HepG2 (cell line): ENCODE measurements around the gene WNK2. TPM values are rescaled to one million over a fixed set of nuclear protein-coding genes. Genes with fewer than 3 reads are reported as not detected.
A peak's percentile ranks its signal among the peaks of the same experiment; 100 is the strongest.

Experiments
- ATRX ChIP-seq: sonication (generic); formaldehyde crosslinking; IDR thresholded peaks from 2 replicates; pipeline ENCODE4 v1.4.0; 2020; ENCODE audit warnings: missing genetic modification reagents, borderline replicate concordance
- MAFG ChIP-seq: sonication (generic); formaldehyde crosslinking; IDR thresholded peaks from 2 replicates; pipeline ENCODE4 v1.5.1; 2020; ENCODE audit warnings: mild to moderate bottlenecking, missing genetic modification reagents
- MBD4 ChIP-seq: IDR thresholded peaks from 2 replicates; pipeline ENCODE4 v1.6.1; 2012; ENCODE audit warnings: low read length, inconsistent platforms, borderline replicate concordance
- RARG ChIP-seq: sonication (generic); formaldehyde crosslinking; IDR thresholded peaks from 2 replicates; pipeline ENCODE4 v1.4.0; 2020; ENCODE audit warnings: low read depth, mild to moderate bottlenecking, missing genetic modification reagents
- RERE ChIP-seq: IDR thresholded peaks from 2 replicates; pipeline ENCODE4 v1.6.1; 2016; ENCODE audit warnings: low read depth, missing genetic modification reagents, missing compliant biosample characterization
- THAP8 ChIP-seq: sonication (generic); formaldehyde crosslinking; IDR thresholded peaks from 2 replicates; pipeline ENCODE4 v1.5.1; 2020; ENCODE audit warnings: missing genetic modification reagents, mild to moderate bottlenecking, borderline replicate concordance
- ZBTB14 ChIP-seq: sonication (generic); formaldehyde crosslinking; IDR thresholded peaks from 2 replicates; pipeline ENCODE4 v1.4.0; 2020; ENCODE audit warnings: missing genetic modification reagents
- ZHX2 ChIP-seq, 2 experiments: sonication (generic) in 1 of 2; formaldehyde crosslinking in 1 of 2; IDR thresholded peaks; 2 replicates each; pipeline versions ENCODE4 v1.6.1 to v1.9.0; 2014 to 2022; ENCODE audit warnings: antibody characterized with exemption in 1 of 2, borderline replicate concordance in 1 of 2, inconsistent platforms in 1 of 2, low read depth in 1 of 2, missing genetic modification reagents in 1 of 2
- ZNF800 ChIP-seq: sonication (generic); formaldehyde crosslinking; IDR thresholded peaks from 2 replicates; pipeline ENCODE4 v1.4.0; 2020; ENCODE audit warnings: missing genetic modification reagents
- ZNF816 ChIP-seq: sonication (generic); formaldehyde crosslinking; IDR thresholded peaks from 2 replicates; pipeline ENCODE4 v1.8.0; 2022; ENCODE audit warnings: missing genetic modification reagents, mild to moderate bottlenecking, borderline replicate concordance
- polyA plus RNA-seq, 8 experiments: library from polyadenylated mRNA; depleted of rRNA in 3 of 8; stranded (reverse) in 7 of 8; unstranded in 1 of 8; fragments of >200 nt; fragmentation: Illumina TruSeq in 4 of 8; extraction: Trizol in 4 of 8; gene quantifications; 2 replicates each; pipeline versions ENCODE4 v1.2.1 to v1.2.3, GENCODE V29; 2011 to 2016; ENCODE audit warnings: low read depth in 4 of 8, missing spikeins in 1 of 8, mixed read lengths in 1 of 8; ENCODE audit not compliant: insufficient read depth in 1 of 8
- total RNA-seq, 5 experiments: library from RNA; depleted of rRNA; stranded (reverse); fragments of >200 nt; fragmentation: Illumina TruSeq; extraction: Trizol; gene quantifications; 2 replicates each; pipeline ENCODE4 v1.2.3, GENCODE V29; 2016; ENCODE audit warnings: low read depth in 1 of 5

WNK2 gene
- total and polyA plus RNA-seq, 2 of the 13 experiments (the other 11 are each of a cell fraction or from before 2014, with no cell fraction given) = 10.5 to 12.0 TPM

GRCh38 chr9:93183663-93184431, at the start of gene WNK2 (continued):
- TF ChIP-seq ZHX2 (IDR thresholded peaks at IDR 0.05; ENCODE audit: low read depth) = no peak
- TF ChIP-seq ZHX2 (CRISPR knock-in tag; IDR thresholded peaks at IDR 0.05; ENCODE audit: borderline replicate concordance) = no peak
- no peak for TF ChIP-seq MBD4
- TF ChIP-seq ZBTB14 (CRISPR knock-in tag) = peak; percentile 56
- no peak for TF ChIP-seq THAP8
- TF ChIP-seq ZNF816 (CRISPR knock-in tag) = no peak
- no peak for TF ChIP-seq ATRX
- no peak for TF ChIP-seq RARG (CRISPR knock-in tag)
- TF ChIP-seq MAFG (CRISPR knock-in tag) = no peak
- no peak for TF ChIP-seq RERE (CRISPR knock-in tag)
- no peak for TF ChIP-seq ZNF800 (CRISPR knock-in tag)
